Suprapubic skin (tissue), 4 donors: ENCODE data around the gene ST6GAL1. TPM values are rescaled to one million over a fixed set of nuclear protein-coding genes. Genes with fewer than 3 reads are reported as not detected.
A peak's percentile ranks its signal among the peaks of the same experiment; 100 is the strongest.

Source experiments
- DNase-seq, 2 donors: peaks; one replicate each; pipeline ENCODE4 v3.0.0-alpha.2; 2019; ENCODE audit warnings: low spot score in 2 of 2
- H3K27ac ChIP-seq: fragments of 200-600 bp; sonication (generic); one replicate; pipeline ENCODE4 v1.5.1; 2019
- H3K27me3 ChIP-seq: fragments of 200-600 bp; sonication (generic); one replicate; pipeline ENCODE4 v1.5.1; 2019
- H3K36me3 ChIP-seq: fragments of 200-600 bp; sonication (generic); one replicate; pipeline ENCODE4 v1.5.1; 2019
- H3K4me1 ChIP-seq: fragments of 200-600 bp; sonication (generic); one replicate; pipeline ENCODE4 v1.5.1; 2019
- H3K4me3 ChIP-seq: fragments of 200-600 bp; sonication (generic); one replicate; pipeline ENCODE4 v1.5.1; 2019; ENCODE audit warnings: mild to moderate bottlenecking
- H3K9me3 ChIP-seq: fragments of 200-600 bp; sonication (generic); one replicate; pipeline ENCODE4 v1.5.1; 2019
- CTCF ChIP-seq, 2 donors: fragments of 200-600 bp in 1 of 2; fragments of 450-650 bp in 1 of 2; sonication (generic) in 1 of 2; IDR thresholded peaks; one replicate each; pipeline ENCODE4 v1.5.1; 2016 to 2019; ENCODE audit warnings: antibody characterized with exemption in 2 of 2, mild to moderate bottlenecking in 1 of 2, moderate library complexity in 1 of 2
- EP300 ChIP-seq: sonication (generic); formaldehyde crosslinking; IDR thresholded peaks from one replicate; pipeline ENCODE4 v1.6.1; 2017; ENCODE audit warnings: antibody characterized with exemption
- POLR2A ChIP-seq, 2 donors: fragments of 450-650 bp; IDR thresholded peaks; one replicate each; pipeline ENCODE4 v1.6.1; 2017; ENCODE audit warnings: antibody characterized with exemption in 2 of 2, mild to moderate bottlenecking in 2 of 2, moderate library complexity in 2 of 2
- POLR2AphosphoS5 ChIP-seq, 3 donors: sonication (generic); formaldehyde crosslinking; IDR thresholded peaks; one replicate each; pipeline ENCODE4 v1.6.1; 2017; ENCODE audit warnings: antibody characterized with exemption in 3 of 3
- WGBS: methylation state at CpG from one replicate; pipeline ENCODE4 v1.1.5; 2018; 5-methylcytosine and 5-hydroxymethylcytosine counted together
- total RNA-seq, 4 donors: library from RNA; depleted of rRNA; stranded (reverse); fragments of >200 nt; gene quantifications; one replicate each; pipeline ENCODE4 v1.1.0, GENCODE V29; 2016

The ST6GAL1 gene
- total RNA-seq, 4 donors from 2014 or later = 23.9 to 42.2 (median 31.9) TPM

GRCh38 chr3:187102073-187102634 is 171.8 kb downstream of the ST6GAL1 start:
- peak overlapping the region; percentile 20 for H3K27ac ChIP-seq
- WGBS = 83% methylated on average over 1 of the region's 1 CpG
- no peaks in the 10 kb centered on the region for H3K9me3 ChIP-seq
- H3K4me3 ChIP-seq = peak overlapping the region; percentile 35
- H3K36me3 ChIP-seq = no peaks in the 10 kb centered on the region
- TF ChIP-seq EP300 (no peak), CTCF (IDR thresholded peaks at IDR 0.05) (no peak), POLR2AphosphoS5 (IDR thresholded peaks at IDR 0.05) (no peak), POLR2A (IDR thresholded peaks at IDR 0.05) (no peak)
- peaks cover 13% of the 10 kb centered on the region for H3K4me1 ChIP-seq
- no peak for DNase-seq
- H3K27me3 ChIP-seq = no peaks in the 10 kb centered on the region

DNA sequence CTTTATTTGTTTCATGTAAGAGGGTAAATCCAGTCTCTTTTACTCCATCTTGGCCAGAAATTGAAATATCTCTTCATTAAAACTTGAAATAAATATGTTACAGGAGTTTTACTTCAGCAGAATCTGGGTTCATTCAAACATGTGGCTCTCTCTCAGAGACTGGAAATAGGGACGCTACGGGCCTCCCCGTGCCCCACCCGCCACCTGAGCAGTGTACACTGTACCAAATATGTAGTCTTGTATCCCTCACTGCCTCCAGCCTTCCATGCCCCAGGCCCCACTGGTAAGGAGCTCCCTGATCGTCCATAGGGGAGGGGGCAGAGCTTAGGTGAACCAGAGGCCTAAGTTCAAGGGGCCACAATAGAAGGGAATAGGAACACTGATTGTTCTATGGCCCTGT is 172.9 kb downstream of the ST6GAL1 start:
- Histone ChIP-seq H3K27ac (no peak overlapping the region), H3K4me3 (no peak overlapping the region), H3K27me3 (no peaks in the 10 kb centered on the region), H3K4me1 (peaks cover 13% of the 10 kb centered on the region), H3K9me3 (no peaks in the 10 kb centered on the region), H3K36me3 (no peaks in the 10 kb centered on the region)
- DNase-seq = no peak
- WGBS = 89% methylated on average over 5 of the region's 5 CpGs
- no peak for TF ChIP-seq POLR2A (IDR thresholded peaks at IDR 0.05)
- TF ChIP-seq EP300 = no peak
- no peak for TF ChIP-seq CTCF (IDR thresholded peaks at IDR 0.05)
- no peak for TF ChIP-seq POLR2AphosphoS5 (IDR thresholded peaks at IDR 0.05)

- Histone ChIP-seq H3K9me3 (no peaks in the 10 kb centered on the region), H3K27me3 (no peaks in the 10 kb centered on the region), H3K36me3 (no peaks in the 10 kb centered on the region), H3K4me3 (no peak overlapping the region), H3K27ac (no peak overlapping the region), H3K4me1 (peaks cover 13% of the 10 kb centered on the region)
- TF ChIP-seq EP300 (no peak), POLR2AphosphoS5 (IDR thresholded peaks at IDR 0.05) (no peak), CTCF (IDR thresholded peaks at IDR 0.05) (no peak), POLR2A (IDR thresholded peaks at IDR 0.05) (no peak)
- DNase-seq = no peak
- WGBS = 86% methylated on average over 7 of the region's 7 CpGs
Measured at GRCh38 chr3:187104342-187104741, 174.0 kb downstream of the ST6GAL1 start.

- no peak for DNase-seq
- Histone ChIP-seq H3K27ac (no peak overlapping the region), H3K36me3 (no peaks in the 10 kb centered on the region), H3K4me1 (peaks cover 13% of the 10 kb centered on the region), H3K27me3 (no peaks in the 10 kb centered on the region), H3K9me3 (no peaks in the 10 kb centered on the region), H3K4me3 (peak overlapping the region; percentile 5)
- TF ChIP-seq EP300 (no peak), CTCF (IDR thresholded peaks at IDR 0.05) (no peak), POLR2A (IDR thresholded peaks at IDR 0.05) (no peak), POLR2AphosphoS5 (IDR thresholded peaks at IDR 0.05) (no peak)
- WGBS = 80% methylated on average over 7 of the region's 7 CpGs
Measured at GRCh38 chr3:187104933-187105332, 174.6 kb downstream of the ST6GAL1 start.

DNA sequence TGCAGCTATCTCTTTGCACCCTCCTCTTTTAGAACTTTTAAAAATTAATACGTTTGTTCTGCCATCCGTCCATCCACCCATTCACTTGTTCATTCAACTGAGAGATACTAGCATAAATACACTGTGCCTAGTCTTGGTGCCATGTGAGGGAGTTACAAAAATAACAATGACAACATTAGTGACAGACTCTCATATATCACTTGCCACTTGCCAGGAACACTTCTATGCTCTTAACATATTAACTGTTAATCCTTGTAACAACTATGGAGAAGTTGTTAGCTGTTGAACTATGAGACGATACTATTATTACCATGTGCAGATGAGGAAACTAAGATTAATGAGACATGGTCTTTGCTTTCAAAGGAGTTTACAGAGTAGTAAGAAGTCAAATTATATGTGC is 175.4 kb downstream of the ST6GAL1 start:
- no peak overlapping the region for H3K27ac ChIP-seq
- WGBS = 89% methylated on average over 3 of the region's 3 CpGs
- TF ChIP-seq EP300 (no peak), POLR2AphosphoS5 (IDR thresholded peaks at IDR 0.05) (no peak), POLR2A (IDR thresholded peaks at IDR 0.05) (no peak), CTCF (IDR thresholded peaks at IDR 0.05) (no peak)
- no peaks in the 10 kb centered on the region for H3K27me3 ChIP-seq
- H3K4me3 ChIP-seq = no peak overlapping the region
- DNase-seq = no peak
- H3K4me1 ChIP-seq = peaks cover 13% of the 10 kb centered on the region
- no peaks in the 10 kb centered on the region for H3K9me3 ChIP-seq
- no peaks in the 10 kb centered on the region for H3K36me3 ChIP-seq
